ENCODE results near the gene S1PR3. TPM values are rescaled to one million over a fixed set of nuclear protein-coding genes. Genes with fewer than 3 reads are reported as not detected.

Gene S1PR3
- total RNA-seq, 1 experiment from 2014 or later = 2.8 TPM

DNA sequence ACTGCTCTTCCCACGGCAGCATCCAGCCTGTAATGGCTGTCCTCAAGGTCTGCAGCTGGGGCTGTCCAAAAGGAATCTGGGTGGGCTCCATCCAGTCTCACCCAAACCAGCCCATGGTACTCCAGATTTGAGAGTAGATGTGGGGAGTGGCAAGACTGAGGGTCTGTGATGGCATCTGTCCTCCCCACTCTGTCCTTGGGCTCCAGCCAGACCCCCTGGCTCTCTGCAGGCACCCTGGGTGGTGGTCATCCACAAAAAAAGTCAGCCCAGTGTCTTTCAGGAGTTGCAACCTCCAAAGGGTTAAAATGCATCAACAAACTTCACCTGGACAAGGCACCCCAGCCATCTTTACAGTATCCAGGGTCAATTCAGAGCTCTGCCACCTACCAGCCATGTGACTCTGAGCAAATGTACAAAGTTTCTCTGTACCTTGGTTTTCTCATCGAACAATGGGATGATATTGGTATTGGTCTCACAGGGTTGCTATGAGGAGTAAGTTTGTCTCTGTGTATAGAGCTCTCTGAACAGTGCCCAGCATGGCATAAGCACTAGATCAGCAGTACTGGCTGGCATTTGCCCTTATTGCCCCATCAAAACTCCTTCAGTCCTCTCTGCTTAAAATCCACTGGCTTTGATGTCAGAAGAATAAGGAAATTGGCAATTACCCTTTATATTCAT is 7.3 kb upstream of the S1PR3 start:
- ChIA-PET CTCF (no interaction called here), POLR2A (no interaction called here)
- Mint-ChIP-seq H3K27ac (ENCODE audit: low read depth, unreplicated experiment) (no peak overlapping the region), H3K27me3 (ENCODE audit: insufficient read depth, unreplicated experiment) (no peaks in the 10 kb centered on the region), H3K36me3 (ENCODE audit: insufficient read depth, unreplicated experiment) (no peaks in the 10 kb centered on the region), H3K9me3 (ENCODE audit: unreplicated experiment) (no peaks in the 10 kb centered on the region), H3K4me3 (ENCODE audit: unreplicated experiment) (no peak overlapping the region), H3K4me1 (ENCODE audit: insufficient read depth, unreplicated experiment) (no peaks in the 10 kb centered on the region)
- BruUV-seq (replicated peaks) = no TSS peak
- no peak for TF ChIP-seq CTCF (IDR thresholded peaks at IDR 0.05; ENCODE audit: unreplicated experiment)
- intact Hi-C loops (cut with micrococcal nuclease) = no loop called here
- DNase-seq (ENCODE audit: unreplicated experiment) = no peak

DNA sequence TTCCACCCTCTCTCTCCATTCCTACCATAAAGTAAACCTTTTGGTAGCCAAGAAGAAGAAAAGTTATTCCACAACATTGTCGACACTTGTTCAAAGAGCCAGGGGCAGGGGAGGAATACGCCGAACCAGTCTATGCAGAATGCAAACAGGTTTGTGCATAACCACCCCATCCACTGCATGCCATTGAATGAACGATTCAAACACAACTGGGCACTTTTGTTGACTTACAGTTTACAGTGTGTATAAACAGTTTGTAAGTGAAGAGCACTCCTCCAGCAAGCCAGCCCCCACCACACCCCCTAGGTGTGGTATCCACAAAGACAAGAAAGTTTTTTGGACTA is 6.8 kb upstream of the S1PR3 start:
- intact Hi-C loops (cut with micrococcal nuclease) = no loop called here
- CTCF ChIA-PET = no interaction called here
- TF ChIP-seq CTCF (IDR thresholded peaks at IDR 0.05; ENCODE audit: unreplicated experiment) = no peak
- Mint-ChIP-seq H3K36me3 (ENCODE audit: insufficient read depth, unreplicated experiment) (no peaks in the 10 kb centered on the region), H3K4me1 (ENCODE audit: insufficient read depth, unreplicated experiment) (no peaks in the 10 kb centered on the region), H3K9me3 (ENCODE audit: unreplicated experiment) (no peaks in the 10 kb centered on the region), H3K4me3 (ENCODE audit: unreplicated experiment) (no peak overlapping the region), H3K27me3 (ENCODE audit: insufficient read depth, unreplicated experiment) (no peaks in the 10 kb centered on the region), H3K27ac (ENCODE audit: low read depth, unreplicated experiment) (no peak overlapping the region)
- BruUV-seq (replicated peaks) = no TSS peak
- POLR2A ChIA-PET = no interaction called here
- no peak for DNase-seq (ENCODE audit: unreplicated experiment)

GRCh38 chr9:88985616-88986015 is 5.7 kb upstream of the S1PR3 start:
- ChIA-PET POLR2A (no interaction called here), CTCF (interaction anchor here (0.8 kb wide), 1 partner anchor 10 kb away, joined by 3 read pairs; no protein-coding TSS in a partner anchor)
- no peak for DNase-seq (ENCODE audit: unreplicated experiment)
- TF ChIP-seq CTCF (IDR thresholded peaks at IDR 0.05; ENCODE audit: unreplicated experiment) = no peak
- H3K27ac Mint-ChIP-seq (ENCODE audit: low read depth, unreplicated experiment) = no peak overlapping the region
- H3K4me1 Mint-ChIP-seq (ENCODE audit: insufficient read depth, unreplicated experiment) = no peaks in the 10 kb centered on the region
- intact Hi-C loops (cut with micrococcal nuclease) = no loop called here
- H3K27me3 Mint-ChIP-seq (ENCODE audit: insufficient read depth, unreplicated experiment) = no peaks in the 10 kb centered on the region
- no peaks in the 10 kb centered on the region for H3K36me3 Mint-ChIP-seq (ENCODE audit: insufficient read depth, unreplicated experiment)
- no peaks in the 10 kb centered on the region for H3K9me3 Mint-ChIP-seq (ENCODE audit: unreplicated experiment)
- H3K4me3 Mint-ChIP-seq (ENCODE audit: unreplicated experiment) = no peak overlapping the region
- BruUV-seq (replicated peaks) = no TSS peak

GRCh38 chr9:88986776-88987175 is 4.5 kb upstream of the S1PR3 start:
- DNase-seq (ENCODE audit: unreplicated experiment) = no peak
- Mint-ChIP-seq H3K4me1 (ENCODE audit: insufficient read depth, unreplicated experiment) (peaks cover 2% of the 10 kb centered on the region), H3K4me3 (ENCODE audit: unreplicated experiment) (no peak overlapping the region), H3K27me3 (ENCODE audit: insufficient read depth, unreplicated experiment) (no peaks in the 10 kb centered on the region), H3K27ac (ENCODE audit: low read depth, unreplicated experiment) (no peak overlapping the region), H3K36me3 (ENCODE audit: insufficient read depth, unreplicated experiment) (no peaks in the 10 kb centered on the region), H3K9me3 (ENCODE audit: unreplicated experiment) (no peaks in the 10 kb centered on the region)
- BruUV-seq (replicated peaks) = no TSS peak
- CTCF ChIA-PET = no interaction called here
- POLR2A ChIA-PET = no interaction called here
- TF ChIP-seq CTCF (IDR thresholded peaks at IDR 0.05; ENCODE audit: unreplicated experiment) = no peak
- intact Hi-C loops (cut with micrococcal nuclease) = no loop called here

Data from MCF 10A (cell line).